ENCODE data around the gene HAL.

The HAL gene

DNA sequence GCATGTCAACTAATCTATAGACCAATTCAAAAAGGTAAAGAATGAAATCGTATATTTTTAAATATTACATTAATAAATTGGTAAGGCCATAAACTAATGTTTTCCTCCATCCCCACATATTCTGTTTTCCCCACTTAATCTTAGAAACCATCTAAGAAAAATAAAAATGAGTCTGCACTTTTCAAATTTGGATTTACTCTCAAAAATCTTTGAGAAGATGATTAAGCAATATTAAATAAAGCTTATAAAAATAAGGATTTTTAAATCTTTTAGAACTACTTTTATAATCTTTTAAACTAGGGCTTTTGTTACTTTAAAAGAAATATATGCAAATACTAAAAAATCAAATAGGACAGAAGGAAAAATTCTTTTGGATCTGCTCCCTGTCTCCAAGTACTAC is 10.6 kb upstream of the HAL start:
- no peak for DNase-seq

DNA sequence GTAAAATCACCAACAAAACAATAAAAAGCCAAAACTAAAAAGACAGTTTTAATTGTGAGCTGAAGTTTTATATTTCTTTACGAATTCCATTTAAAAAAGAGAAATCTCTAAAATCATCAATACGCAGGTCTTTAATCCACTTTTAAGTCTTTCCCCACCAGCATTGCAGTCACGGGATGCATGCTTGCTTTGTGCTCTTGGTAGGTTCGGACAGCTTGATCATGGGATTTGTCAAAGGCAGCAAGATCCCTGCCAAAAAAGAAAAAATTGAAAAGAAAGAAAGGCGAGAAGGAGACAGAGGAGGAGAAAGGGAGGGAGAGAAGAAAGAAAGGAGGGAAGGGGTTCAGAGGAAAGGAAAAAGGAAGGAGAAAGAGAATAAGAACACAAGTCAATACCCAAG is 4.7 kb upstream of the HAL start:
- no peak for DNase-seq

DNA sequence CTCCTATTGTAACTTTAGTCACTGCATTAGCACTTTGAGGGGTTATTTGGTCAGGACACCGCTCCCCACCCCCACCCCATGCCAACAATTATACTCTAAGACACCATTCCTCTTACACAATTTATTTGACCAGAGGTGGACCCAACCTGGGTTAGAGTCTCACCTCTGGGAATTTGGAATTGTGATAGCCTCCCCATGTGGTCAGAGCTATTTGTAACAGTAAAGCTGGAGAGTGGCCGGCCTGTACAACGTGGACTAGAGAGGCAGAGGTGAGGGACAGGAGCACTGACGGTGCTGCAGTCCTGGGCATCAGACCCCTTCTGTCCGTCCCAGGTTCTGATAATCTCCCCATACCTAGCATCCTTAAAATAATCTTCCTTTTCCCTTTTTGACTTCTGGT is 3.3 kb upstream of the HAL start:
- DNase-seq = no peak

- peak; percentile 35 to 60 for DNase-seq
Measured at GRCh38 chr12:95998611-95999286, 2.6 kb upstream of the HAL start.

GRCh38 chr12:95997911-95998510 is 1.9 kb upstream of the HAL start:
- DNase-seq = no peak

DNA sequence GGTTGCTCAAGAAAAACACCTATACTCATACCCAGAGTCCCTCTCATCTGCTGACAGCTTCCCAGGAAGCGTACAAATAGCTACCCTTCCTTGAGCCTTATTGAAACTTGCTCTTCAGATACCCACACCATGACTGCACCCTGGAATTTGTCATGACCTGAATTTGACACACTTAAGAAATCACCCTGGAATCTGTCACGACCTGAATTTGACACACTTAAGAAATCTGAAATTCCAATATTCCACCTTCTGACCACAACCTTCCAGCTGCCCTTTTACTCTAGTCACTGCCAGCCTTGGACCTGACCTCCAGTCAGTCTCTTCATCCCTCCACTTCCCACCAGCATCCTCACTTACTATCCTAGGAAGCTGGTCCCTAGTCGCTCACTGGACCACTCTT is 1.1 kb upstream of the HAL start:
- no peak for DNase-seq

DNA sequence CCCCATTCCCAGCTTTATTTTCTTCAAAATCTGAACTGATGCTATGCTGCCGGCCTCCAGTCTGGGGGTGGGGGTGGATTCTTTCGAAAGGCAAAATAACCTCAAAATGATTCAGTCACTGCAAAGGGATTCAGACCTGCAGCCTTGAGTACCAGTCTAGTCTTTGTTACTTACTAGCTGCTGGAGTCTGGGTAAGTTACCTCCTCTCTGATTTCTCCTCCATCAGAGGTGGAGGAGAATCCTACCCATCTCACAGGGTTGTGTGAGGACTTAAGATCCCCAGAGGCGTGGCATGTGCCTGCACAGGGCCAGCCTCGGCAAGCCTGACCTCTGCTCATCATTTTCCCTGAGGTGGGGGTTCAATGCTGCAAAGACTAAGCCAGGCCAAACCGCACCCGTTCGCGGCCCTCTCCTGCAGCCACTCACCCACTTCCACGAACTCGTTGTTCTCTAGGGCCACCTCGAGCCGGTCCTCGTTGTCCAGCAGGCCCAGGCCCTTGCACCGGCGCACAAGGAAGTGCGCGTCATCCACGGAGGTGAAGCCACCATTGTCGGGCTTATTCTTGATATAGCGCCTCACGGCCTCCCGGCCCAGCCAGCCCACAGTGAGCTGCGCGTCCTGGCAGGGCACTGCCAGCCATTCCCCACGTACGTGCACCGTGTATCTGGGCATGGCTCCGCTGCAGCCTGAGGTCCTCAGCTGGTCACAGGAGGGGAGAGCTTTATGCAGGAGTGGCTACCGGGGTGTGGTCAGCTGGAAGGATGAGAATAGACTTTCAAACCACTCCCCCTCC is 709 bp downstream of the HAL start:
- DNase-seq = no peak

DNA sequence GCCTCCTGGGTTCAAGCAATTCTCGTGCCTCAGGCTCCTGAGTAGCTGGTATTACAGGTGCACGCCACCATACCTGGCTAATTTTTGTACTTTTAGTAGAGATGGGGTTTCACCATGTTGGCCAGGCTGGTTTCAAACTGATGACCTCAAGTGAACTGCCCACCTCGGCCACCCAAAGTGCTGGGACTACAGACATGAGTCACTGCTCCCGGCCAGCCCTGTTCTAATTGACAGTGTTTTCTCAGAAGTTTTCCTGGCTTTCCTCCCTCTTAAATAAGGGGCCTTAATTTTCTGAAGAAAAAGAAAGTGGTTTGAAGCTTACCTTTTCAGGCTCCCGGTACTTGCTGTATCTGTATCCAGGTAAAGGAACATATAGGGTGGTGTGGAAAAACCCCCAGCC is 1.7 kb downstream of the HAL start:
- DNase-seq = no peak

GRCh38 chr12:95993907-95994306 is 2.2 kb downstream of the HAL start:
- no peak for DNase-seq

- DNase-seq = no peak
Measured at GRCh38 chr12:95990136-95990535, 6.0 kb downstream of the HAL start.

DNA sequence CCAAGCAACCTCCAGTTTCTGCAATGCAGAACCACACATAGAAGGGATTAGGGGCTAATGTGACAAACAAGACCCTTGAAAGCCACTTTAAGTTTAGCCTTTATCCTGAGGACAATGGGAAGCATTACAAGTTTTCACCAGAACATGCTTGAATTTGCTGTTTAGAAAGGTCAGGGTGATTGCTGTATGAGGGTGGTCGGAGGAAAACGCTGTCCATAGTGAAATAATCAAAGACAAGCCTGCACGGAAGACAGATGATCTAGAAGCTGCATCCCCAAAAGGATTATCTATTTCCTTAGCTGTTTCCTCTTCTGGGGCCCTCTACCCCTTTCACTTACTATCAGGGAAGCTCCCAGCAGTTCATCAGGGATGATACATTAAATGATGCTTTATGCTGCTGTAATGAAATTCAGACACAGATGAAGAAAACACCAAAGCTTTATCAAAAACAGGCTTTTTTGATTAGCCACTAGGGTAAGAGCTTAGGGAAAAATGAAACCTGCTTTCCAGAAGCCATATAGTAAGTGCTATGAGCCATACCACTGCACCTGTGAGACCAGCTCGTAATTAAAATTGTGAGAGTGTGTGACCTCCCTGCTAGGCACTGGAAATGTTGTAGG is 6.5 kb downstream of the HAL start:
- no peak for DNase-seq

- no peak for DNase-seq
Measured at GRCh38 chr12:95988506-95989275, 7.5 kb downstream of the HAL start.

- no peak for DNase-seq
Measured at GRCh38 chr12:95986635-95987570, 9.2 kb downstream of the HAL start.

DNA sequence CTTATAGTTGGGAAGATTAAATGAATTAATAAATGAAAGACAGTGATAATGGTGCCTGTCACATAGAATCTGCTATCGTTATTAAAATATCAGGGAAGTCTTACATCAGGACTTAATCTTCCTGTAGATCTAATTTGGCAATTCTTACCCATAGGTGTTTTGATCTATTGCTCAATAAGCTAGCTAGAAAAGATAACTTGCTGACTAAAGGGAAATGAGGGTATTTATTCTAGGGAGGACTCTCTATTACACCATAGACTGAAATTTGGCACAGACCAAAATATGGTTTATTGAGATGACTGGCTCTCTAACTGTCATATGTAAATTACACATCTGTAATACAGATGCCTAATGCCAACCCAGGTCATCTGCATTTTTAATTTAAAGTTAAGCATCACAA is 11.5 kb downstream of the HAL start:
- DNase-seq = no peak

DNA sequence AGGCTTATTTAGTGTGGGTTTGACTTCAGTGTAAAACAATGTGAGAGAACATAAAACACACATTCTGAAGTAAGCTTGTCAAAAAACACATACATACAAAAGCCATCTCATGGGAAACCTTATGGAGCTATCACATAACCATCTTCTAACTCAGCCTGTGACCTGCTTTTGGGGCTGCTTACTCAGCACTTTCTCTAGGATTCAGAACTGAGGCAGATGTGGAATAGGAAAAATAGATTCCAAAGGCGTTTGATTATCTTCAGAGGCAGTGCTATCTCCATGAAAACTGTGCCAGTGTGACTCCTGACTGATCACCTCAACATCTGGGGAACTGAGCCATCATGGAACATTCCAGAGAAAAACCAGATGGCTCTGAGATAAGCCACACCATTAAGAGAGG is 13.5 kb downstream of the HAL start:
- DNase-seq = no peak

- DNase-seq = no peak
Measured at GRCh38 chr12:95980437-95980836, 15.7 kb downstream of the HAL start.

DNA sequence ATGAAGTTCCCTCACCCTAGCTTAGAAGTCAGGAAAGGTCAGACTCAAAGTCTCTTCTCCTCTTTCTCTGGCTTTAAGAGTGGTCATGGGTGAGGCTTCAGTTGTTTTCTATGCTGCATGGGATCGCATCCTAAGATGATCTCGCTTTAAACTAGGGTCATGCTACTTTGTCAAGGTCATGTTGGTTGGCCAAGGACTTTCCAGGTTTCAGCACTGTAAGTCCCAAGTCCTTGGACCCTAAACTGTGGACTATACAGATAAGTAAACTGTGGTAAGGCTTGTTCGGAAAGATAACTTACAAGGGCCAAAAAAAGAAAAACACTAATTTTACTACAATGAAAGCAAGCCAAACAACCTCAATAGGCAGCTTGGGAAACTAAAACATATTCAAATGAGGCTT is 17.4 kb downstream of the HAL start:
- DNase-seq = no peak

DNA sequence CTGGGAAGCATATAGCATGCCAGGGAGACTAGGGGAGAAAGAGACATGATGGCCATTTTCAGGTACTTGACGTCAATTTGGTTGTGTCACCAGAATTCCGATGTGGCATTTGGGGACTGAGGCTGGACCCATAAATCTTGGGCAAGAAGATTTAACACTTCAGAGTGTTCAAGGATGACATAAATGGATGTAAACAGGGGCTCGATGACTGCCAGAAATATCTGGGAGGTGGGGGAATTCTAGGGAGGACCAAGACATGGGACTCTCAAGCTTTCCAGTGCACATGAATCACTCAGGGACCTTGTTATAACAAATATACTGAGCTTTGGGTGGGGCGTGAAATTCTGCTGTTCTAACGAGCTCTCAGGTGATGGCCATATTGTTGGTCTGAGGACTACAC is 17.8 kb downstream of the HAL start:
- no peak for DNase-seq

DNA sequence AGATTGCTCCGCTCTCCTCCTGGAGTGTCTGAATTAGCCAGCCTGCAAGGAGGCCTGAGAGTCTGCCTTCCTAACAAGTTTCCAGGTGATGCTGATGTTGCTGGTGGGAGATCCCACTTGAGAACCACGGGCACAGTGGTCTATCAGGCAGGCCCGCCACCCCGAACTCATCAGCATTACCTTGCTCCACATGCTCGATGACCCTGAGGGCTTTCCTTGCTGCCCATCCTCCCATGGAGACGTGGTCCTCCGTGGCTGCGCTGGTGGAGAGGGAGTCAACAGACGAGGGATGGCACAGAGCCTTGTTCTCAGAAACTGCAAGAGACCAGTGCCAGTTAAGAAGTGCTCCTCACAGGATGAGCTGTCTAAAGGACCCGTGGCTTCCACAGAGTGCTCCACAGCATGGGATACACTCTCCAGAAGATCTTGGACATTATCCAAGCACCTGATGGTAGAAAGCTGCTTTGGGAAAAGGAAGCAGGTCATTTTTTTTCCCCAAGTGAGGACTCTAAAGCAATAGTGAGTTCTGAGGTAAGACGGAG is 18.3 kb downstream of the HAL start:
- DNase-seq = no peak

GRCh38 chr12:95976416-95976832 is 19.7 kb downstream of the HAL start:
- no peak for DNase-seq

GRCh38 chr12:95975491-95975890 is 20.7 kb downstream of the HAL start:
- DNase-seq = no peak

DNA sequence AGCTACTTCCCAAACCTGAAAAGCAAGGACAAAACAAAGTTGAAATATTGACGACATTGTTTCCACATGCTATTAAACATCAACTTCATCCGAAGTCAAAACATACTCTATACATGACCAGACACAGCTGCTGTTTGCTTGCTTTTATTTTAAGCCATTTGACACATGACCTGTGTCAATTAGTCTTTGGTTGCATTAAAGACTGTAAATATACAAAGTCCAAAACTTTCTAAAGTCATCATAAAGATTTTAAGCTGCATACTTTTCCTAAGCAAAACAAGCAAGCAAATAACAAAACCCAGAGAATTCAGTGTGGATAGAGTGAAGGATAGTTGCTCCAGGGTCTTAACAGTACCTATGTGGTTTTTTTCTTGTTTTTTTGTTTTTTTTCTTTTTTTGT is 21.8 kb downstream of the HAL start:
- no peak for DNase-seq

Measured in inflammatory macrophage treated with lipopolysaccharide for 1 hour (primary cell).